Activated CD4-positive, alpha-beta T cell treated with anti-CD3 and anti-CD28 coated beads, Interleukin-2, amount 10 ng/mL, durations not matched to agents 24 days and 14 days (primary cell): ENCODE results near the gene HOXD1. TPM values are rescaled to one million over a fixed set of nuclear protein-coding genes. Genes with fewer than 3 reads are reported as not detected.

ENCODE experiments used
- DNase-seq: peaks from one replicate; pipeline ENCODE4 v3.0.0; 2022
- H3K27ac Mint-ChIP-seq: one replicate; pipeline ENCODE4 v1.8.0; 2022; ENCODE audit warnings: mild to moderate bottlenecking, mixed read lengths
- H3K27me3 Mint-ChIP-seq: one replicate; pipeline ENCODE4 v1.8.0; 2022; ENCODE audit warnings: mixed read lengths
- H3K36me3 Mint-ChIP-seq: one replicate; pipeline ENCODE4 v1.8.0; 2022; ENCODE audit warnings: low read depth, mild to moderate bottlenecking, mixed read lengths
- H3K4me1 Mint-ChIP-seq: one replicate; pipeline ENCODE4 v1.8.0; 2021; ENCODE audit warnings: mixed read lengths
- H3K4me3 Mint-ChIP-seq: one replicate; pipeline ENCODE4 v1.8.0; 2022; ENCODE audit warnings: mild to moderate bottlenecking, moderate library complexity, mixed read lengths
- H3K9me3 Mint-ChIP-seq: one replicate; pipeline ENCODE4 v1.8.0; 2021; ENCODE audit warnings: mixed read lengths
- intact Hi-C: fragments of 100-400 bp; cut with micrococcal nuclease; formaldehyde crosslinking; loops from one replicate; pipeline ENCODE4 v1.15.1; 2023
- total RNA-seq: library from RNA; stranded (reverse); gene quantifications from 2 replicates; pipeline ENCODE4 v1.2.3, GENCODE V29; 2022

The HOXD1 gene
- total RNA-seq, 1 donor from 2014 or later: not detected

DNA sequence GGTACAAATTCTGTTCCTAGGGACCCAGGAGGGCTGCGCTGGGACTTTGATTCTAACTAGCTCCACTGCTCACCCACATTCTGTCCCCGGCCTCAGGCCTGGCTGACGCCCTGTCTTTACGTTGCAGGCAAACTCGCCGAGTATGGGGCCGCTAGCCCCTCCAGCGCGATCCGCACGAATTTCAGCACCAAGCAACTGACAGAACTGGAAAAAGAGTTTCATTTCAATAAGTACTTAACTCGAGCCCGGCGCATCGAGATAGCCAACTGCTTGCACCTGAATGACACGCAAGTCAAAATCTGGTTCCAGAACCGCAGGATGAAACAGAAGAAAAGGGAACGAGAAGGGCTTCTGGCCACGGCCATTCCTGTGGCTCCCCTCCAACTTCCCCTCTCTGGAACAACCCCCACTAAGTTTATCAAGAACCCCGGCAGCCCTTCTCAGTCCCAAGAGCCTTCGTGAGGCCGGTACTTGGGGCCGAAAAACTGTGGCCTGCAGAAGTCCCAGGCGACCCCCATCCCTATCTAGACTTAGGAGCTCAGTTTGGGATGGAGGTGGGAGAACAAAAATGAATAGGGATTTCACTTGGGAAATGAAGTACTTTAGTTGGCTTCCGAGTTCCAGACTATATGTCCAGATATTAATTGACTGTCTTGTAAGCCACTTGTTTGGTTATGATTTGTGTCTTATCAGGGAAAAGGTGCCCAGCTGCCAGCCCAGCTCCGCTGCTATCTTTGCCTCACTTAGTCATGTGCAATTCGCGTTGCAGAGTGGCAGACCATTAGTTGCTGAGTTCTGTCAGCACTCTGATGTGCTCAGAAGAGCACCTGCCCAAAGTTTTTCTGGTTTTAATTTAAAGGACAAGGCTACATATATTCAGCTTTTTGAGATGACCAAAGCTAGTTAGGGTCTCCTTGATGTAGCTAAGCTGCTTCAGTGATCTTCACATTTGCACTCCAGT lies 1.5 kb downstream of the HOXD1 start:
- H3K36me3 Mint-ChIP-seq: no peaks in the 10 kb centered on the region

DNA sequence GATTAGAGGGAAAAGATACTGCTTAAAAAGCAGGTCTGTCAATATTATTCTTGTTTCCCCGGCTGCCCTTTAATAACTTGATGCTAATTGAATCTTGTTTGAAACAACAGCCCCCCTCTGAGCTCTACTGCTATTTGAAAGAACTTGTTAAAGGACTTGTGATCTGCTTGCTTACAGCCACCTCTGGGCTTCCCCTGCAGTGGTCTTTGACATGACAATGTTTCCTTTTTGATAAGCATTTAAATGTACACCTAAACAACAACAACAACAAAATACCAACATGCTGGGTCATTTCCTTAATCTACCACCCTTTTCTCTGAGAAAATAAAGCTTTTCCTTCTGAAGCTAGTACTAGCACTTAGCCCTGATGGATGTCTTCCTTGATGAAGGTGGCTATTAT lies 3.9 kb downstream of the HOXD1 start:
- no peaks in the 10 kb centered on the region for H3K9me3 Mint-ChIP-seq
- peaks cover 12% of the 10 kb centered on the region for H3K4me1 Mint-ChIP-seq
- intact Hi-C loops: no loop called here

More for the DNA sequence above, 1.5 kb downstream of the HOXD1 start:
- no peak for DNase-seq
- peaks cover 12% of the 10 kb centered on the region for H3K4me1 Mint-ChIP-seq
- intact Hi-C loops: loop anchor here (2.0 kb wide), 1 partner anchor 15 kb away; no protein-coding TSS in a partner anchor
- peak overlapping the region; percentile 58 for H3K4me3 Mint-ChIP-seq
- H3K27me3 Mint-ChIP-seq: peaks cover 69% of the 10 kb centered on the region
- peaks cover 3% of the 10 kb centered on the region for H3K9me3 Mint-ChIP-seq
- H3K27ac Mint-ChIP-seq: no peak overlapping the region

DNA sequence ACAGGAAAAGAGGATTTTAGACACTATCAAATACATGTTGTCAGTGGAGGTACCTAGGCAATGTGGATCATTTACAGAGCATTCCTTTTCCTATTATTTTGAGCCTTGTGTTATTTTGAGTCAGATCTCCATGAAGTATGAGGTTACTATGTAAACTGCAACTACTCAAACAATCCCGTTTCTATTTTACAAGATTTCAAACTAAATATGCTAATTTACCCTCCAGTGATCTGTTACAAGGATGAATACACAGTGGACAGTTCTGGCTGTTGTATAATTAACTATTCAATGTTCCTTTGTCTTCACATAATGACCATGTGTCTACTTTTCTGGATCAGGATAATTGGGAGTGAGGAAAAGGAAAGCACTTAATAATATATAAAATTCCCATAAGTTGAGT lies 4.6 kb downstream of the HOXD1 start:
- intact Hi-C loops: no loop called here
- no peak for DNase-seq
- no peak overlapping the region for H3K27ac Mint-ChIP-seq
- peaks cover 6% of the 10 kb centered on the region for H3K4me1 Mint-ChIP-seq
- H3K4me3 Mint-ChIP-seq: no peak overlapping the region
- peaks cover 56% of the 10 kb centered on the region for H3K27me3 Mint-ChIP-seq
- no peaks in the 10 kb centered on the region for H3K9me3 Mint-ChIP-seq
- no peaks in the 10 kb centered on the region for H3K36me3 Mint-ChIP-seq

More for the DNA sequence above, 3.9 kb downstream of the HOXD1 start:
- Mint-ChIP-seq H3K27ac (no peak overlapping the region), H3K4me3 (no peak overlapping the region), H3K36me3 (no peaks in the 10 kb centered on the region), H3K27me3 (peaks cover 59% of the 10 kb centered on the region)
- DNase-seq: no peak

DNA sequence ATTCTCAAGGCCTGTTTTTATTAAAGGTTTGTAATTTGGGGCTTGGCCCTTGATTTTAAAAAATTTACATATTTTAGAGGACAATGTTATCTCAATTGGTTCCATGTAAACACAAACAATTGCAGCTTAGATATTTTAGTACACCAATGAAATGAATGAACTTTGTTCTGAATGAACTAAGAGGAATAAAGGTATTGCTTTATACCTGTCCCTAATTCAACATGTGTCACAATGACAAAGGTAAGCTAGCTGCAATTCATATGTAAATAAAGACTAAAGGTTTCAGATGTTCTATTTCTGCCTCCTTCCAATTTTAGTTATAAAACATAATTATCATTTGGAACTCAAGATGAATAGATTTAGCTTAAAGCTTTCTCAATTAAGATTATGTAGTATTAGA lies 11.4 kb downstream of the HOXD1 start:
- intact Hi-C loops: no loop called here
- no peak for DNase-seq
- H3K27ac Mint-ChIP-seq: no peak overlapping the region
- H3K36me3 Mint-ChIP-seq: no peaks in the 10 kb centered on the region
- no peak overlapping the region for H3K4me3 Mint-ChIP-seq
- no peaks in the 10 kb centered on the region for H3K4me1 Mint-ChIP-seq
- no peaks in the 10 kb centered on the region for H3K9me3 Mint-ChIP-seq
- peaks cover 25% of the 10 kb centered on the region for H3K27me3 Mint-ChIP-seq

DNA sequence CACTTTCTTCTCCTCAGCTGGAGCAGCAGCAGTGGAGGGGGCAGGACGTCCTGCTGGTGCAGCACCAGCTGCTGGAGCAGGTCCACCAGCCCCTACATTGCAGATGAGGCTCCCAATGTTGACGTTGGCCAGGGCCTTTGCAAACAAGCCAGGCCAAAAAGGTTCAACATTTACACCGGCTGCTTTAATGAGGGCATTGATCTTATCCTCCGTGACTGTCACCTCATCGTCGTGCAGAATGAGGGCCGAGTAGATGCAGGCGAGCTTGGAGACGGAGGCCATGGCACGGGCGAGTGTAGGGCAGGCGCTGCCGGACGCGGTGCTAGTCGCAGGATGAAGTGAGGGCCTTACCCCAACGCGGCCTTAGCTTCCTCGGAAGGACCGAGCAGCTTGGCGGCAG lies 12.5 kb downstream of the HOXD1 start:
- no peaks in the 10 kb centered on the region for H3K4me1 Mint-ChIP-seq
- H3K36me3 Mint-ChIP-seq: no peaks in the 10 kb centered on the region
- no peaks in the 10 kb centered on the region for H3K9me3 Mint-ChIP-seq
- H3K4me3 Mint-ChIP-seq: no peak overlapping the region
- no peak for DNase-seq
- no peak overlapping the region for H3K27ac Mint-ChIP-seq
- intact Hi-C loops: no loop called here
- H3K27me3 Mint-ChIP-seq: peaks cover 23% of the 10 kb centered on the region

DNA sequence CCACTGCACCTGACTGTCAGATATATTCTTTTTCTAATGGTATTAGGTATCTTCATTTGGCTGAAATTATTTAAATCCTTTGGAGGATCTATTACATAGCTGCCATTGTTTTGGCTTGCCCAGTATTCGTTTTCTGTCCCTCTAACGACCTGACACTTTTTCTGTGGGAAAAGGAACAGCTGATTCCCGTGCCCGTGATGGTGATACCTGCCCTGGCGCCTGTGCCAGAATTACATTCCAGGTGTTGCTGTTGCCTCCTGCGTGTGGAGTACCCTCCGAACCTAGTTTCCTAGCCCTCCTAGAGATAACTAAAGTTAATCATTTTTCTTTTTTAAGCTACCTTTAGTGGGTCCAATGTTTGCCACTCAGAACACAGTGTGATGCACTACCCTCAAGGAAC lies 14.0 kb downstream of the HOXD1 start:
- intact Hi-C loops: no loop called here
- H3K36me3 Mint-ChIP-seq: no peaks in the 10 kb centered on the region
- H3K9me3 Mint-ChIP-seq: no peaks in the 10 kb centered on the region
- DNase-seq: no peak
- H3K4me1 Mint-ChIP-seq: no peaks in the 10 kb centered on the region
- no peak overlapping the region for H3K4me3 Mint-ChIP-seq
- no peak overlapping the region for H3K27ac Mint-ChIP-seq
- H3K27me3 Mint-ChIP-seq: peaks cover 16% of the 10 kb centered on the region

DNA sequence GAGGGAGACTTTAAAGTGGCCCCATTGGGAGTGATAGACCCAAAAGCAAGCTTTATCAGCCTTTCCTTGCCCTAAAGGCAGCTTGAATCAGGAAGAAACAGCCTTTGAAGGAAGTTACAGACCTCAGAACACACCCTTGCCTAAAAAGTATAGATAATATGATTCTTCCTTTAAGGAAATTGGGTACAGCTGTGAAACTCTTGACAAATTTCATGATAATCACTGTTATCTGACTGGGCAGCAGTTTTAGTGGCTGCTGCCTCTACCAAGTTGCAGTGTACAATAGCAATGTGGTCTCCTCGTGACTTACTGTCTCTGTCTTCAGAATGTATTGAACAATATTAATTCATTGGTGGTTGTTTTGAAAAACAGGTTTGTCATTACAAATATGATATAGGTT lies 16.7 kb downstream of the HOXD1 start:
- Mint-ChIP-seq H3K27ac (no peak overlapping the region), H3K4me1 (no peaks in the 10 kb centered on the region), H3K9me3 (no peaks in the 10 kb centered on the region), H3K27me3 (peaks cover 9% of the 10 kb centered on the region), H3K36me3 (no peaks in the 10 kb centered on the region), H3K4me3 (no peak overlapping the region)
- intact Hi-C loops: no loop called here
- DNase-seq: no peak

DNA sequence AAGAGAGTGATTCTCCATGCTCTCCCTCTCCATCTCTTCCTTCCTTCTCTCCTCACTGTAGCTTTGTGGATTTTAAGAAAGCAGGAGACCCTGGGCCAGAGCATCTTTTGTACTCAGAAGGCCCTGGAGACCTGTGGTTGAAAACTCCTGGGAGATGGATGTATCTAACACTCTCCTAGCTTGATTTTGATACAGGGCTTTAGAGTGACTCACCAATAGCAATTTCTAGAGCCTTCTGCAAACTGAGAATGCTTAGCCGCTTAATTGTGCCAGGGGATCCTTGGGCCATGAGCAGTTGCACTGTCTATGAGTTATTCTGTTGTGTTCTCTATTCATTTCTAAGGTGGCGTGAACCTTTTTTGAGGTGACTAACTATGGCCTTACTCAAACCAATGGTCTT lies 17.7 kb downstream of the HOXD1 start:
- Mint-ChIP-seq H3K4me1 (no peaks in the 10 kb centered on the region), H3K36me3 (no peaks in the 10 kb centered on the region), H3K9me3 (no peaks in the 10 kb centered on the region), H3K27me3 (peaks cover 11% of the 10 kb centered on the region), H3K27ac (no peak overlapping the region), H3K4me3 (no peak overlapping the region)
- DNase-seq: no peak
- intact Hi-C loops: no loop called here

DNA sequence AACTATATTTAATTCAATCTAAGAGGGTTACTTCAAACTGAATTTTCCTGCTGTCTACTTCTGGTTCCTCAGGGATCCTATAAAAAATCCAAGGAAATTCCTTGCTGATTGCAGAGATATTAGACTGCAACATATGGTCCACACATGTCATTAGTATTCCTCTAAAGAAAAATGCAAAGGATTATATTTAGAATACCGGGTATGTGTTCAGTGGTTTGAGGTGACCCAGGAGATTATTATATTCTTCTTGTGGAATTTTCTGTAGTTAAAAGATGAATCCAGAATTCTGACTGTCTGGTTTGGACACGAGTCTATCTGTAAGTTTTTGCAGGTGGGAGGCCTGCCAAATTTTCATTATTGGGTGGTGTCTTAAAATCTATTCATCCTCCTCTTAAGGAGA lies 18.2 kb downstream of the HOXD1 start:
- no peaks in the 10 kb centered on the region for H3K36me3 Mint-ChIP-seq
- intact Hi-C loops: no loop called here
- H3K27me3 Mint-ChIP-seq: peaks cover 14% of the 10 kb centered on the region
- H3K4me3 Mint-ChIP-seq: no peak overlapping the region
- H3K9me3 Mint-ChIP-seq: no peaks in the 10 kb centered on the region
- H3K27ac Mint-ChIP-seq: no peak overlapping the region
- no peaks in the 10 kb centered on the region for H3K4me1 Mint-ChIP-seq
- DNase-seq: no peak

DNA sequence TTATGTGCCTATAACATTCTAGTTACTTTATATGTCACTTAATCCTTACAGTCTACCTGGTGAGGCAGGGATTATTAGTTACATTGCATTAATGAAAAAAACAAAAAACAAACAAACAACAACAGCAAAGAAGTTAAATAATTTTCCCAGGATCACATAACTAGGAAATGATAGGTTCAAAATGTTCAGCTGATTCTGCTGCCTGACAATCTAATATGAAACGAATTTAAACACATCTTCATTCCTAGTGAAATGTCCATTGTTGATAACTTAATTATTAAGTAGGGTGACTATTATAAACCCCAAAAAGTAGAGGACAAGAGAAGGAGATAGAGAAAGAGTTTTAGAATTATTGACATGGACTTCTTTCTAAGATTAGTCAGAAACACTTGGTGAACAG lies 22.6 kb downstream of the HOXD1 start:
- DNase-seq: no peak
- H3K9me3 Mint-ChIP-seq: no peaks in the 10 kb centered on the region
- H3K4me1 Mint-ChIP-seq: no peaks in the 10 kb centered on the region
- no peak overlapping the region for H3K4me3 Mint-ChIP-seq
- intact Hi-C loops: no loop called here
- peaks cover 15% of the 10 kb centered on the region for H3K27me3 Mint-ChIP-seq
- H3K27ac Mint-ChIP-seq: no peak overlapping the region
- no peaks in the 10 kb centered on the region for H3K36me3 Mint-ChIP-seq

DNA sequence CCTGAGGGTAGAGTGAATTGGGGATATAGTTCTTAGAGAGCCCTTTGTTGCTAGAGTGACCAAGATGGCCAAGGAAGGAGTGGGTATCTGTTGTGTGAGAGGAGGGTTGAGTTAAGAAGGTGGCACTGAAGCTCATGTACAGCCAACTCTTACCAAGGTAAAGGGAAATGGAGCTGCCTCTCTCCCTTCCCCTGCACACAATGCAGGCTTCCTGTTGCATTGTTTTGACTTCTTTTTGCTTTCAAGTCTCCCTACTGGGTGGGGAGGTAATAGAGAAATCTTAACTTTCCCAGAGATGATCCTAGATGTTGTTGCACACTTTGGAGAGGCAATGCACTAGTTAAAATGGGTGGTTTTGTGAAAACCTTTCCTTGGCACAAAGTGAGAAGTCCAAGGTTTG lies 23.8 kb downstream of the HOXD1 start:
- no peak overlapping the region for H3K4me3 Mint-ChIP-seq
- H3K27ac Mint-ChIP-seq: no peak overlapping the region
- H3K4me1 Mint-ChIP-seq: no peaks in the 10 kb centered on the region
- no peak for DNase-seq
- H3K9me3 Mint-ChIP-seq: no peaks in the 10 kb centered on the region
- H3K27me3 Mint-ChIP-seq: peaks cover 16% of the 10 kb centered on the region
- intact Hi-C loops: no loop called here
- H3K36me3 Mint-ChIP-seq: no peaks in the 10 kb centered on the region

DNA sequence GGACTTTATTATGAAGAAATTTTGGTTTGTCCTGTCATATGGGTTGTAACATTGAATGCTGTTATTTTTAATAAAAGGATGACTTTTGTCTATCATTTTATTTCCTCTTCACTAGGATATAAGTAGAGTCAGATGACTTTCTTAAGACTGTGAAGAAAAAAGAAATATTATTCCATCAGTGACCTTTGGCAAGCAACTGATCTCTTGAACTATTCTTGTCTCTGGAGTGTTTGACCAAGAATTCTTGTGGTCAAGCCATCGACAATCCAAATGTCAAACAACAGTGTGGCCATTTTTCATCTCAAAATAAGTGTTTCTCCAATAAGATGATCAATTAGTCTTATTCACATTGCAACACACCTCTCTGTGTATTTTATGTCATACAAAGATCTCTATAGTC lies 24.9 kb downstream of the HOXD1 start:
- peaks cover 16% of the 10 kb centered on the region for H3K27me3 Mint-ChIP-seq
- H3K27ac Mint-ChIP-seq: no peak overlapping the region
- H3K36me3 Mint-ChIP-seq: no peaks in the 10 kb centered on the region
- H3K4me1 Mint-ChIP-seq: no peaks in the 10 kb centered on the region
- H3K4me3 Mint-ChIP-seq: no peak overlapping the region
- no peaks in the 10 kb centered on the region for H3K9me3 Mint-ChIP-seq
- intact Hi-C loops: no loop called here
- no peak for DNase-seq

DNA sequence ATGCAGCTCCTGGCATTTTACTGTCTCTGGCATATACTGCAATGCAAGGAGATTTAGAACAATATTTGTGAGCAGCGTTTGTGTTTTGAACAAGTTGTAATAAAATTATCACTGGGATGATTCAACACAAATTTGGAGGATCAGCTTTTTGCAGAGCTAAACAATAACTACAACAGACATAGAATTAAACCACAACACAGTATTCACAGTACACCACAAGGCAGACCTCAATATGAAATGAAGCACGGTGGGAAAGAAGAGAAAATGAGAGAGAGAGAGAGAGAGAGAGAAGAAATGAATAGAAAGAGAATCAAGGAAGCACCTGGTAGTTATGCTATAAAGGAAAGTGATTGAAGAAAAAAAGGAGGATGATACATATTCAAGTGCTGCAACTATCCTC lies 39.4 kb downstream of the HOXD1 start:
- no peak for DNase-seq
- Mint-ChIP-seq H3K4me3 (no peak overlapping the region), H3K27ac (no peak overlapping the region), H3K4me1 (no peaks in the 10 kb centered on the region), H3K9me3 (no peaks in the 10 kb centered on the region), H3K36me3 (no peaks in the 10 kb centered on the region), H3K27me3 (peaks cover 16% of the 10 kb centered on the region)
- intact Hi-C loops: no loop called here

DNA sequence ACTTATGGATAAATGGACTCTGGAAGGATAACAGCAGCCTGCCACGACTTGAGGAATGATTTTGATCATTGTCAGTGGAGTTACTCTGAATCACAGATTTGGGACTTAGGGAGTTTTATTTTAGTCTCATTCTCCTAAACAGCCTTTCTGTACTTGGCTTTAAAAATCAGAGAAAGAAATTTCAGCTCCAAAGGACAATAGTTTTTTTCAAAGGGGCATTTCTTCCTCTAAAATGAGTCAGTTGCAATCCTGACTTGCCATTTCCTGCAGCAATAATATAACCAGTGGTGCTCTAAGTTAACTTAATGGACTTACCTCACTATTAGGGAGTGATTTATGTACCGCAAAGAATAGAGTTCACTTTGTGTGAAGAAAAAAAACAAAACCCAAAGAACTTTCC lies 45.7 kb downstream of the HOXD1 start:
- peaks cover 22% of the 10 kb centered on the region for H3K27me3 Mint-ChIP-seq
- intact Hi-C loops: no loop called here
- no peaks in the 10 kb centered on the region for H3K36me3 Mint-ChIP-seq
- H3K9me3 Mint-ChIP-seq: no peaks in the 10 kb centered on the region
- DNase-seq: no peak
- no peak overlapping the region for H3K4me3 Mint-ChIP-seq
- no peaks in the 10 kb centered on the region for H3K4me1 Mint-ChIP-seq
- H3K27ac Mint-ChIP-seq: no peak overlapping the region

DNA sequence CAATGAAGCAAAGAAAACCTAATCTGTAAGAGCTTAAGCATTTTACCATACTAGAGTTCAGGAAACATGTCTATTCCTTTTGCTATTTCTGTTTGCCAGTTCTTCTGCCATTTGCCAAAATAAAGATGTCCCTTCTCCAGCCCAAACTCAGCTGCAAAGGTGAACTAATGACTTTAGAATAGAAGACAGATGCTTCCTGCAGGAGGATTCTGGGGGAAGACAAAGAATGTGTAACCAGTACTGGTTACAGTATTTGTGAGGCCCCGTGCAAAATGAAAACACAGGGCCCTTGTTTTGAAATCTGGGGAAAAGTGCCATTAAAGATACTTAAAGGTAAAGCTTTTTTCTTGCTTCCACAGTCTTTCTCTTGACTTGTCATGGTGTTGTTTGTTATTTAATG lies 46.5 kb downstream of the HOXD1 start:
- DNase-seq: no peak
- Mint-ChIP-seq H3K4me1 (no peaks in the 10 kb centered on the region), H3K9me3 (no peaks in the 10 kb centered on the region), H3K27ac (no peak overlapping the region), H3K4me3 (no peak overlapping the region), H3K36me3 (no peaks in the 10 kb centered on the region), H3K27me3 (peaks cover 25% of the 10 kb centered on the region)
- intact Hi-C loops: no loop called here
